KMS-11 (cell line): Measurements from ENCODE around the gene ARHGEF5.

Source experiments
- H2AFZ ChIP-seq: fragments of 200-600 bp; sonication (generic); 2 replicates; pipeline ENCODE4 v1.6.1; 2016; ENCODE audit warnings: antibody characterized with exemption, mixed run types, low read depth
- H3K27ac ChIP-seq: fragments of 200-600 bp; sonication (generic); 2 replicates; pipeline ENCODE4 v1.6.1; 2016; ENCODE audit warnings: mild to moderate bottlenecking, mixed run types
- H3K27me3 ChIP-seq: fragments of 200-600 bp; sonication (generic); 2 replicates; pipeline ENCODE4 v1.6.1; 2017; ENCODE audit warnings: mild to moderate bottlenecking, low read depth, mixed run types, moderate library complexity; ENCODE audit not compliant: insufficient read depth
- H3K36me3 ChIP-seq: fragments of 200-600 bp; sonication (generic); 2 replicates; pipeline ENCODE4 v1.6.1; 2017; ENCODE audit warnings: mild to moderate bottlenecking, mixed run types; ENCODE audit not compliant: insufficient read depth
- H3K4me1 ChIP-seq: fragments of 200-600 bp; sonication (generic); 2 replicates; pipeline ENCODE4 v1.6.1; 2016; ENCODE audit warnings: mild to moderate bottlenecking, low read depth, mixed run types; ENCODE audit not compliant: poor library complexity, severe bottlenecking
- H3K4me2 ChIP-seq: fragments of 200-600 bp; sonication (generic); 2 replicates; pipeline ENCODE4 v1.7.0; 2016; ENCODE audit warnings: mild to moderate bottlenecking, mixed run types
- H3K4me3 ChIP-seq: fragments of 200-600 bp; sonication (generic); IDR thresholded peaks from 2 replicates; pipeline ENCODE4 v1.6.1; 2017; ENCODE audit warnings: low read depth, low read length, mixed read lengths; ENCODE audit not compliant: insufficient read depth
- H3K79me2 ChIP-seq: fragments of 200-600 bp; sonication (generic); 2 replicates; pipeline ENCODE4 v1.6.1; 2016; ENCODE audit warnings: low read depth, mixed run types; ENCODE audit not compliant: insufficient read depth
- H3K9ac ChIP-seq: fragments of 200-600 bp; sonication (generic); 2 replicates; pipeline ENCODE4 v1.6.1; 2016; ENCODE audit warnings: mild to moderate bottlenecking, mixed run types
- H4K20me1 ChIP-seq: fragments of 200-600 bp; sonication (generic); 2 replicates; pipeline ENCODE4 v1.6.1; 2016; ENCODE audit warnings: mild to moderate bottlenecking, mixed run types; ENCODE audit not compliant: insufficient read depth
- TF ChIP-seq, protein P1 (sequence below): fragments of 200-600 bp; sonication (generic); conservative IDR thresholded peaks from 2 replicates; pipeline ENCODE4 v1.6.1; 2017; ENCODE audit warnings: low read depth, mild to moderate bottlenecking, antibody characterized with exemption, low read length, moderate library complexity, mixed read lengths

Gene ARHGEF5

DNA sequence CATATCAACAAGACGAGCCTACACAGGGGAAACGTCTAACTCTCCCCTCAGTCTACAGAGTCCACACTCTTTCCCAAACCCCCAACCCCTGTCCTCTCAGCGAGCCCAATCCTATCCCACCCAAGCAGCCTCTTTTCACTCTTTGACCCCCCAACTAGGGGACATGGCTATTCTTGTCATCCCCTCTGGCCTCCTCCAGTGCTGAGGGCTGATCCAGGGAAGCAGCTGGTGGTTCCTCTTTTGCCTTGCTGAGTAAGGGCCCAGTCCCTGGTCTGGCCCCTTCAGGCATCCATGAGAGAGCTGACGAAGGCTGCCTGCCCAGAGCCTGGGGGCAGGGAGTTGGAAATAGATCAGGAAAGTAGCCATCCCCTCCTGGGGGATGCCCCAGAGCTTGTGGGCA, 41.9 kb downstream of the ARHGEF5 start:
- H3K79me2 ChIP-seq, result no peaks in the 10 kb centered on the region
- peaks cover under 1% of the 10 kb centered on the region for H3K4me1 ChIP-seq
- no peak overlapping the region for H3K4me3 ChIP-seq
- H2AFZ ChIP-seq, result no peak overlapping the region
- H4K20me1 ChIP-seq, result no peaks in the 10 kb centered on the region
- TF ChIP-seq, protein P1, sequence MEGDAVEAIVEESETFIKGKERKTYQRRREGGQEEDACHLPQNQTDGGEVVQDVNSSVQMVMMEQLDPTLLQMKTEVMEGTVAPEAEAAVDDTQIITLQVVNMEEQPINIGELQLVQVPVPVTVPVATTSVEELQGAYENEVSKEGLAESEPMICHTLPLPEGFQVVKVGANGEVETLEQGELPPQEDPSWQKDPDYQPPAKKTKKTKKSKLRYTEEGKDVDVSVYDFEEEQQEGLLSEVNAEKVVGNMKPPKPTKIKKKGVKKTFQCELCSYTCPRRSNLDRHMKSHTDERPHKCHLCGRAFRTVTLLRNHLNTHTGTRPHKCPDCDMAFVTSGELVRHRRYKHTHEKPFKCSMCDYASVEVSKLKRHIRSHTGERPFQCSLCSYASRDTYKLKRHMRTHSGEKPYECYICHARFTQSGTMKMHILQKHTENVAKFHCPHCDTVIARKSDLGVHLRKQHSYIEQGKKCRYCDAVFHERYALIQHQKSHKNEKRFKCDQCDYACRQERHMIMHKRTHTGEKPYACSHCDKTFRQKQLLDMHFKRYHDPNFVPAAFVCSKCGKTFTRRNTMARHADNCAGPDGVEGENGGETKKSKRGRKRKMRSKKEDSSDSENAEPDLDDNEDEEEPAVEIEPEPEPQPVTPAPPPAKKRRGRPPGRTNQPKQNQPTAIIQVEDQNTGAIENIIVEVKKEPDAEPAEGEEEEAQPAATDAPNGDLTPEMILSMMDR, result no peak
- H3K27ac ChIP-seq, result no peak overlapping the region
- no peaks in the 10 kb centered on the region for H3K27me3 ChIP-seq
- H3K4me2 ChIP-seq, result no peak overlapping the region
- no peaks in the 10 kb centered on the region for H3K36me3 ChIP-seq
- H3K9ac ChIP-seq, result no peak overlapping the region

DNA sequence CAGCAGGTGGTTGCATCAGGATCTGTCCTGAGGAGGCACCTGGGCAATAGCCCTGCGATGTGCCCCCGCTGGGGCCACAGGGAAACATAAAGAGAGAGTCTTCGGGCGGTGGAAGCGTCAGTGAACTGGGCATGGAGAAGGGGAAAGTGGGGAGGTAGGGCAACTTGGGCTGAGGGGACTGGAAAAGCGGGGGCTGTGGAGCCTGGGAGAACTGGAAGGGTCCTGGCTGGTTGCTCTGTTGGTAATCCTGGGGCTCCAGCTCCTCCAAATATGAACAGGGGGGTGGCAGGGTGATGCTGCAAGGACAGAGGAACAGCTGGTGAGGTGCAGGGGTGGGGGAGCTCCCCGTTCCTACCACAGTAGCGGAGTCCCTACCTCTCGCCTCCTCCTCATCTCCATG, 43.1 kb downstream of the ARHGEF5 start:
- Histone ChIP-seq H3K79me2 (no peaks in the 10 kb centered on the region), H3K9ac (no peak overlapping the region), H3K27me3 (no peaks in the 10 kb centered on the region), H2AFZ (no peak overlapping the region), H3K27ac (no peak overlapping the region), H3K4me1 (no peaks in the 10 kb centered on the region), H3K4me3 (no peak overlapping the region), H4K20me1 (no peaks in the 10 kb centered on the region), H3K4me2 (no peak overlapping the region), H3K36me3 (no peaks in the 10 kb centered on the region)
- TF ChIP-seq, protein P1, result no peak

DNA sequence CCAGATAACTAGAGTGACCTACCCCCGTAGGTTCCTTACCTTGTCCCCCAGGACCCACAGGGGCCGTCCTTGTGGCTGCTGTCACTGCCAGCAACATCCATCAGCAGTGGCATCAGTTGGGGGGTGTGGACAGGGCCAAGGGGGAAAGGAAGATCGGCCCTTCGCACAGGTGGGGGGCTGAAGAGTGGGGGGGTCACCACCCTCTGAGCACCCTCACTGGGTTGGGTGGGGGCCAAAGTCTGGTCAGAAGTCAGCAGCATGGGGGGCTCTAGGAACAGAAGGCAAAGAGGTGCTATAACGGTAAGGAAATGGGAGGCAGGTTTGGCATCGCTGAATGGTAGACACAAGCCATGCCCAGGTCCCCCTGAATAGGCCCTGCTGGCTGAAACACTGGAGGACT, 43.7 kb downstream of the ARHGEF5 start:
- TF ChIP-seq, protein P1, result no peak
- Histone ChIP-seq H3K27ac (no peak overlapping the region), H3K4me1 (no peaks in the 10 kb centered on the region), H4K20me1 (no peaks in the 10 kb centered on the region), H3K36me3 (no peaks in the 10 kb centered on the region), H3K4me2 (no peak overlapping the region), H3K27me3 (no peaks in the 10 kb centered on the region), H3K79me2 (no peaks in the 10 kb centered on the region), H3K9ac (no peak overlapping the region), H2AFZ (no peak overlapping the region), H3K4me3 (no peak overlapping the region)

DNA sequence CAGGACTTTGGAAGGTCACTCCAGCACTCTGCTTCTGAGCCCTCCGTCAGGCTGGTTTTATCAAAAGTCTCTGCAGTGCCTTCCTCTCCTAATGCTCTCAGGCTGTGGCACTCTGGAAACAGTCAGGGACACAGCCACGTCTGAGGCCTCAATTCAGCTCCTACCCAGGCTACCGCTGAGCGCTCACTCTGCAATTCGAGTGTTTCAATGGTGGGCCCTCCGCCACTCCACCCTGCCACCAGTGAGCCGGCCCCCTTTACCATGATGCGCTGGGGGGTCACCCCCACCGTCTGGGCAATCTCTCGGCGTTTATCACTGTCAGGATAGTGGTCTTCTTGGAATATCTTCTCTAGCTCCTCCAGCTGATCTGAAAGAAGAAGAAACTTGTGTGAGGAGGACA, 44.7 kb downstream of the ARHGEF5 start:
- Histone ChIP-seq H2AFZ (no peak overlapping the region), H3K36me3 (no peaks in the 10 kb centered on the region)

More for the DNA sequence above, 44.7 kb downstream of the ARHGEF5 start:
- Histone ChIP-seq H3K27me3 (no peaks in the 10 kb centered on the region), H3K4me2 (no peak overlapping the region), H3K4me1 (no peaks in the 10 kb centered on the region), H4K20me1 (no peaks in the 10 kb centered on the region), H3K79me2 (no peaks in the 10 kb centered on the region), H3K4me3 (no peak overlapping the region), H3K9ac (no peak overlapping the region), H3K27ac (no peak overlapping the region)
- TF ChIP-seq, protein P1, result no peak
